Measurements from ENCODE around the gene GATD1. TPM values are rescaled to one million over a fixed set of nuclear protein-coding genes. Genes with fewer than 3 reads are reported as not detected.

Gene GATD1
- total RNA-seq, 4 donors from 2014 or later: 20.2 to 38.7 (median 21.6) TPM

DNA sequence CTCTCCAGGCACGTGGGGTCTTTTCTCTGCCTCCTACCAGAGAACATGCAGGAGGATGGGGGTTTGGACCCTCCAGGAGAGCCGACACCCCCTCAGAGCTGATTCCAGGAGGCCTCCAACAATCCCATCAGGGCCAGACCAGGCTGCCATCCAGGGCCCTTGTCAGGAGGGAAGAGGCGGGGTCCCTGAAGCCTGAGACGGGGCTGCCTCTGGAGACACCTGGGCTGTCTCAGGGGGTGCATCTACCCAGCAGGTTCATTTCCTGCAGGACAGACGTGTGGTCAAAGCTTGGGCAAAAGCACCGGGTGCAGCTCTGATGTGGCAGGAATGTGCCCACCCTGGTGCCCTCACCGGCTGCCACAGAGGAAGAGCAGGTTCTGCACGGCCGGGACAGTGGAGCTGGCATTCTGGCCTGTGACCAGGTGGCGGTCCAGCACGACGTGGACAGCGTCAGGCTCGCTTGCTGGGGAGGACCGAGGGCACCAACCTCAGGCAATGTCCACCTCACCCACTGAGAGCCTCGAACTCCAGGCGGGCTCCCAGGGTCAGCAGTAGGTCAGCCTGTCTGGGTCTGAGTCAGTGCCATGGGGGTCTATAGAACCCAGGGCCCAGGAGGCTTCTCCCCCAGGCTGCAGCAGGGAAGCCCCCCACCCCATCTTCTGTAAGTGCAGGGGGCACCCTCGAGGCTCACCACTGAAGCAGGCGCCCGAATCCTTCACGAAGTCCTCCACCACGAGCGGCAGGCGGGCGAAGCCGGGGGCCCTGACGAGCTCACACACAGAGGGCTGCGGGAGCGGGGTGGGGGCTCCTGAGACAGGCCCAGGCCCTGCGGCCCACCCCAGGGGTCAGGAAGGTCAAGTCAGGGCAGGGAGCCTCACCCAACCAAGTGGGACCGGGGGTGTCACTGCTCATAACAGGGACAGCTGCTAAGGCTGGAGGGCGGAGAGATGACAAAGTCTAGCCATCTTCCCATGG, 6.4 kb downstream of the GATD1 start:
- Histone ChIP-seq H3K9me3 (no peaks in the 10 kb centered on the region), H3K36me3 (peaks cover 15 to 90% (median 34%) of the 10 kb centered on the region in 3 donors), H3K4me3 (no peak overlapping the region), H3K27me3 (no peaks in the 10 kb centered on the region), H3K27ac (no peak overlapping the region), H3K4me1 (peaks cover 9 to 40% (median 12%) of the 10 kb centered on the region in 3 donors)
- WGBS, 2 donors: 84% methylated on average over 7 of the region's 32 CpGs; no CpG with 5 or more reads in 1 of the 2 donors
- DNase-seq: no peak
- no peak for TF ChIP-seq POLR2A (IDR thresholded peaks at IDR 0.05)
- no peak for TF ChIP-seq CTCF (IDR thresholded peaks at IDR 0.05)
- intact Hi-C loops (cut with DNase I): no loop called here

GRCh38 chr11:769887-770641, 7.2 kb downstream of the GATD1 start:
- peaks cover 3 to 39% (median 4%) of the 10 kb centered on the region in 3 donors for H3K4me1 ChIP-seq
- TF ChIP-seq CTCF (IDR thresholded peaks at IDR 0.05) (no peak), POLR2A (IDR thresholded peaks at IDR 0.05) (no peak)
- H3K27me3 ChIP-seq: no peaks in the 10 kb centered on the region
- H3K27ac ChIP-seq: no peak overlapping the region
- DNase-seq: no peak
- H3K36me3 ChIP-seq: peaks cover 24 to 99% (median 41%) of the 10 kb centered on the region in 3 donors
- WGBS, 2 donors: 90 to 92% methylated on average over 4 to 5 of the region's 23 CpGs
- H3K9me3 ChIP-seq: no peaks in the 10 kb centered on the region
- intact Hi-C loops (cut with DNase I): no loop called here
- H3K4me3 ChIP-seq: no peak overlapping the region

GRCh38 chr11:767238-767637, 10.0 kb downstream of the GATD1 start:
- H3K36me3 ChIP-seq: peaks cover 33 to 97% (median 48%) of the 10 kb centered on the region in 3 donors
- 71 to 100% methylated on average over 2 to 4 of the region's 11 CpGs for WGBS, 2 donors
- H3K27me3 ChIP-seq: no peaks in the 10 kb centered on the region
- no peaks in the 10 kb centered on the region for H3K9me3 ChIP-seq
- no peak overlapping the region for H3K27ac ChIP-seq
- intact Hi-C loops (cut with DNase I): no loop called here
- no peak overlapping the region for H3K4me3 ChIP-seq
- no peak for TF ChIP-seq POLR2A (IDR thresholded peaks at IDR 0.05)
- TF ChIP-seq CTCF (IDR thresholded peaks at IDR 0.05): no peak
- peaks cover 0 to 36% (median 7%) of the 10 kb centered on the region in 3 donors for H3K4me1 ChIP-seq
- no peak for DNase-seq

DNA sequence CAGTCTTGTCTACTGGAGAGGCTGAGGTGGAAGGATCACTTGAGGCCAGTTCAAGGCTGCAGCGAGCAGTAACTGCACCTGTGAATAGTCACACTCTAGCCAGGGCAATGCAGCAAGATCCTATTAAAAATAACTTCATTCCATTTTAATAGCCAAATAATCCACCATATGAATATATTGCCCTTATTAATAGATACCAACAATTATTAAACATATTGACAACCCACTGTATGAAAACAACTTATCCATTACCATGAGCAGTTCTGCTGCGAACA, 10.4 kb downstream of the GATD1 start:
- Histone ChIP-seq H3K27ac (no peak overlapping the region), H3K4me3 (no peak overlapping the region), H3K27me3 (no peaks in the 10 kb centered on the region), H3K4me1 (peaks cover 0 to 39% (median 7%) of the 10 kb centered on the region in 3 donors), H3K36me3 (peaks cover 33 to 97% (median 44%) of the 10 kb centered on the region in 3 donors), H3K9me3 (no peaks in the 10 kb centered on the region)
- no peak for DNase-seq
- WGBS, 2 donors: 95 to 97% methylated on average over 2 of the region's 2 CpGs
- intact Hi-C loops (cut with DNase I): no loop called here
- TF ChIP-seq CTCF (IDR thresholded peaks at IDR 0.05): no peak
- TF ChIP-seq POLR2A (IDR thresholded peaks at IDR 0.05): no peak

Measured in esophagus squamous epithelium (tissue), 5 donors.